Kidney epithelial cell (primary cell): ENCODE measurements around the gene MSANTD1. TPM values are rescaled to one million over a fixed set of nuclear protein-coding genes. Genes with fewer than 3 reads are reported as not detected.

ENCODE experiments used
- DNase-seq: peaks from one replicate; pipeline ENCODE4 v3.0.0-alpha.2; 2010; ENCODE audit warnings: low read depth
- H3K27me3 ChIP-seq: 2 replicates; pipeline ENCODE4 v1.6.0; 2011; ENCODE audit warnings: low read length; ENCODE audit not compliant: control insufficient read depth, insufficient read depth
- H3K36me3 ChIP-seq: 2 replicates; pipeline ENCODE4 v1.5.1; 2011; ENCODE audit warnings: low read length; ENCODE audit not compliant: control insufficient read depth, insufficient read depth
- H3K4me3 ChIP-seq: 2 replicates; pipeline ENCODE4 v1.5.1; 2011; ENCODE audit warnings: low read depth, mild to moderate bottlenecking, control low read depth, low read length
- total RNA-seq: library from RNA; depleted of rRNA; stranded (reverse); fragments of >200 nt; gene quantifications from 2 replicates; pipeline ENCODE4 v1.2.3, GENCODE V29; 2015
- TF ChIP-seq, protein P1 (sequence below): IDR thresholded peaks from 2 replicates; pipeline ENCODE4 v1.5.1; 2011; ENCODE audit warnings: mild to moderate bottlenecking, moderate library complexity, low read length, control low read depth, inconsistent platforms; ENCODE audit not compliant: insufficient read depth, poor library complexity, severe bottlenecking

MSANTD1 gene
- total RNA-seq, 1 donor from 2014 or later, result 0.50 TPM

DNA sequence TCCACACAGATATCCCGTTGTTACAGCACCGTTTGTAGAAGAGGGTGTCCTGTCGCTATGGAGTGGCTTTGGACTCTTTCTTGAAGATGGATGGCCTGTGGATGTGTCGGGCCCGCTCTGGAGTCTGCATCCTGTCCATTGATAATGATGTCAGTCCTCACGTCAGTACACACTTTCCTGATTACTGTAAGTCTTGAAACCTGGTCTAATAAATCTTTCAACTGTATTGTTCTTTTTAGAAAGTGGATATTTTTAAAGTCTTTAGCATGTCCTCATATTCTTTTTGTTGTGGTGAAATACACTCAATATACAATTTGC, 14.9 kb downstream of the MSANTD1 start:
- no peak overlapping the region for H3K4me3 ChIP-seq
- peaks cover 8% of the 10 kb centered on the region for H3K27me3 ChIP-seq
- no peaks in the 10 kb centered on the region for H3K36me3 ChIP-seq
- DNase-seq, result no peak
- TF ChIP-seq, protein P1, sequence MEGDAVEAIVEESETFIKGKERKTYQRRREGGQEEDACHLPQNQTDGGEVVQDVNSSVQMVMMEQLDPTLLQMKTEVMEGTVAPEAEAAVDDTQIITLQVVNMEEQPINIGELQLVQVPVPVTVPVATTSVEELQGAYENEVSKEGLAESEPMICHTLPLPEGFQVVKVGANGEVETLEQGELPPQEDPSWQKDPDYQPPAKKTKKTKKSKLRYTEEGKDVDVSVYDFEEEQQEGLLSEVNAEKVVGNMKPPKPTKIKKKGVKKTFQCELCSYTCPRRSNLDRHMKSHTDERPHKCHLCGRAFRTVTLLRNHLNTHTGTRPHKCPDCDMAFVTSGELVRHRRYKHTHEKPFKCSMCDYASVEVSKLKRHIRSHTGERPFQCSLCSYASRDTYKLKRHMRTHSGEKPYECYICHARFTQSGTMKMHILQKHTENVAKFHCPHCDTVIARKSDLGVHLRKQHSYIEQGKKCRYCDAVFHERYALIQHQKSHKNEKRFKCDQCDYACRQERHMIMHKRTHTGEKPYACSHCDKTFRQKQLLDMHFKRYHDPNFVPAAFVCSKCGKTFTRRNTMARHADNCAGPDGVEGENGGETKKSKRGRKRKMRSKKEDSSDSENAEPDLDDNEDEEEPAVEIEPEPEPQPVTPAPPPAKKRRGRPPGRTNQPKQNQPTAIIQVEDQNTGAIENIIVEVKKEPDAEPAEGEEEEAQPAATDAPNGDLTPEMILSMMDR, result no peak

DNA sequence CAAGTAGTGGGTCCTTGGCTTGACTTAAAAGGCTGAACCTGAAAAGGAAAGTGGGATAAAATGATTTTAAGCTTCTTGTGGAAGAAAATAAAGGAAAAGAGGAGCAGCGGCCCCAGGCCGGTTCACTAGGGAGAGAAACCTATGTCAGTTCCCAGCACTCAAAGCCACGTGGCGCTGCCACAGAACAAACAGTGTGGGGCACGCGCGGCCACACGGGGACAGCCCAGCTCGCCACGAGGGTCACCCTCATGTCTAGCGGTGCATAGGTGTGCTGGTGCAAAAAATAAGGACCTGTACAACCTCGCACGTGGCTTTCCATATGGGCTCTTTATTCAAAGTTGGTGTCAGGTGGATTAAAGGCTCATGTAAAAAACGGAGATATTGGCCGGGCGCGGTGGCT, 17.1 kb downstream of the MSANTD1 start:
- Histone ChIP-seq H3K36me3 (no peaks in the 10 kb centered on the region), H3K4me3 (no peak overlapping the region), H3K27me3 (peaks cover 15% of the 10 kb centered on the region)
- TF ChIP-seq, protein P1, result no peak
- DNase-seq, result no peak

DNA sequence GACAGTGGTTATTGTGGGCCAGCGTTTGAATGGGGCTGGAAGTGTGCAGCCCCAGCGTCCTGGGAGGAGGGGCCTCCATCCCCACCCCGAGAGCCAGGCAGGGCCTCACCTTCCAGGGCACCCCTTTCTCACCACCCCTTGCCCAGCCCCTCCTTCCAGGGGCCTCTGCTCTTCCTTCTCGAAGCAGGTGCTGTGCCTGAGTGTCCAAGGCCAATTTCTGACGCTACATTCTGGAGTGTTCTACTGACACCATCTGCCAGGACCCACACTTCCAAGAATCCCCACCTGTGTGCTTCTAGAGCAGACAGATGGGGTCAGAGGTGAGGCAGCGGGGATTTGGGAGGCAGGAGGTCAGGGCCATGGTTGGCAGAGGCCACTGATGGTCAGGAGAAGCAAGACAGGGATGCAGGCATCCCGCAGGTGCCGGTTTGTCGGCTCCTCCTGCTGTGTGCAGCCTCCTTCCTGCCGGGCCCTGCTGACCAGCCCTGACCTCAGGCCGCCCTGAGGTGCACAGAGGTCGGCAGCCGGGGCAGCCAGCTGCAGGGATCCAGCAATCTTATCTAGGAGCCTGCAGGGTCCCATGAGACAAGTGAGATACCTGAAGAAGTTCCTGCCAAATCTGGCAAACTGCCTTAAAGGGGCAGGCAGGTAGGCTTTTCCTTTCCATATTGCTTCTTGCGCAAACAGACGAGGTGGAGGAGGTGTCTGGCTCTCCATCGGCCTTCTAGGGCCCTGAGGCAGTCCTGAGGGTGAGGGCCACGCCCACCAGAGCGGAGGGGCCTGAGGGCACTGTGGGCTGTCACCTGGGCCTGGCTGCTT, 18.8 kb downstream of the MSANTD1 start:
- Histone ChIP-seq H3K36me3 (no peaks in the 10 kb centered on the region), H3K4me3 (no peak overlapping the region), H3K27me3 (peaks cover 11% of the 10 kb centered on the region)
- TF ChIP-seq, protein P1, result no peak
- no peak for DNase-seq

DNA sequence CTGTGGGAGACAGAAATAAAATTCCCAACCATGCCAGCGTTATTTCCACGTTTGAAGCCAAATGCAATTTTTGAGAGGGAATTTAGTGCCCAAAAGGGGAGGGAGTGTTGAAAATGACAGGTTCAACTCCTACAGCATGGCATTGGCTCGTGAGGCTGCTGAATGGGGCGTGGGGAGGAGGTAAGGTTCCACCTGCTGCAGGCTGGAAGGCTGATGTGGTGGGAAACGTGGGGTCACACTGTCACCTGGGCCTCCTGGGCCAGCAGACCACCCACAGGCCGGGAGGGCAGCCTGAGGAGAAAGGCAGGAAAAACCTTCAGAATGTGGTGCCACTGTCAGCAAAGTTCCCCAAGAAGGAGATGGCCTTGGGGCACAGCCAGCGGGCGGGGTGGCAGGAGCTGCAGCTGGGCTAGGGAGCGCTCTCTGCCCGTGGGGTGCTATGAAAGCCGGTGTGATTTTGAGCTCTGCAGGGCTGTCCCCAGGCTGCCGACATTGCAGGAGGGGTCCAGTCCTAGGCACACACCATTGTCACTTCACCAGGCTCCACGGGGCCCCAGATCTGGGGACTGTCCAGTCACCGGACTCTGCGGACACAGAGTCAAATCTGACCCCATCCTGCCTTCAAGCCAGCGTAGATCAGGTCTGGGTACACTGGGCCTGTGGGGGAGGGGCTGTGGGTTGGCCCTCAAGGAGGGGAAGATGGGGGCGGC, 19.6 kb downstream of the MSANTD1 start:
- Histone ChIP-seq H3K27me3 (peaks cover 7% of the 10 kb centered on the region), H3K4me3 (no peak overlapping the region), H3K36me3 (no peaks in the 10 kb centered on the region)
- DNase-seq, result no peak
- TF ChIP-seq, protein P1, result no peak

DNA sequence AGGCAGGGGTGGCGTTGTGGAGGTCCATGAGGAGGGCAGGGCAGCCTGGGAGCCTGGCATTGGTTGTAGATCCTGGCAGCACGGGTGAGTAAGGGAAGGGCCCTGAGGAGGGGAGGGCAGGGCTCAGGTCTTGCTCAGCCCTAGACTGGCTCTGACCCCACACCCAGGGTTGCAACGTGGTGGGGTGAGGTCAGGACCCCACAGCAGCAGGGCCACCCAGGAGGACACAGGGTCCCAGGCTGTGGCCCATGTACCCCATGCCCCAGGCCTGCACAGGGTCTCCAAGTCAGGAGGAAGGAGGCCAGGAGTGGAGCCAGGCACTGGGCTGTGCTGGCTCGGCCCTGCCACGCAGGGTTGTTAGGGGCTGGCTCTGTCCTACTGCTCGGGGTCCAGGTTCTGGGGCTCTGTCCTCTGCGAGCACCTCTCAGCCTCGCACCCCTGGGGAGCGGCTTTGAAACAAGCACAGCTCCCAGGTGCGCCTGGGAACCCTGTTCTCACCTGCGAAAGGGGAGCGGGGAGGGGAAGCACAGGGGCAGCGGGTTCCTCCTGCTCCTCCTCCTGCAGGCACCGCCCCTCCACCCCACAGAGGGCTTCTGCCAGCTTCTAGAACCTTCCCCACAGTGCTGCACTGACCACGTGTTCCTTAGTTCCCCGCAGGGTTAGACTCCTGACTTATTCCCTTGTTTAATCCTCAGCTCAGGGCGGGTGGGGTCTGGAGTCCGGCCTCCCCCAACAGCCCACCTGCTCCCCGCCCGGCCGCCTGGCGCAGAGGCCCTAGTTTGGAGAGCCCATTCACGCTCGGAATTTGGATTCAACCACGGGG, 20.4 kb downstream of the MSANTD1 start:
- DNase-seq, result no peak
- peaks cover 7% of the 10 kb centered on the region for H3K27me3 ChIP-seq
- no peak overlapping the region for H3K4me3 ChIP-seq
- no peaks in the 10 kb centered on the region for H3K36me3 ChIP-seq
- TF ChIP-seq, protein P1, result no peak
